GM12874 (cell line): ENCODE data around the gene ZNF827.

Experiments used
- CTCF ChIP-seq: IDR thresholded peaks from 2 replicates; pipeline ENCODE4 v1.5.1; 2011; ENCODE audit warnings: low read depth, mild to moderate bottlenecking, control low read depth, low read length, moderate library complexity; ENCODE audit not compliant: insufficient read depth

Gene ZNF827

GRCh38 chr4:145735347-145735675, 203.3 kb downstream of the ZNF827 start:
- TF ChIP-seq CTCF = no peak

- TF ChIP-seq CTCF = no peak
These were observed 203.9 kb downstream of the ZNF827 start for GRCh38 chr4:145734576-145735346.

GRCh38 chr4:145734031-145734430, 204.6 kb downstream of the ZNF827 start:
- TF ChIP-seq CTCF = no peak

- no peak for TF ChIP-seq CTCF
These were observed 205.4 kb downstream of the ZNF827 start for GRCh38 chr4:145732895-145733880.

- TF ChIP-seq CTCF = no peak
These were observed 206.4 kb downstream of the ZNF827 start for GRCh38 chr4:145732001-145732815.

- TF ChIP-seq CTCF = no peak
These were observed 207.6 kb downstream of the ZNF827 start for GRCh38 chr4:145731028-145731427.

- TF ChIP-seq CTCF = no peak
These were observed 208.6 kb downstream of the ZNF827 start for GRCh38 chr4:145730026-145730425.
